DMS 273 treated with DMSO at 0.1 percent for 48 hours (cell line): ENCODE measurements around the gene SPRYD3.

ENCODE experiments used
- DNase-seq: peaks from one replicate; lab custom pipeline; 2025; lab: John Stamatoyannopoulos, UW

Gene SPRYD3

GRCh38 chr12:53078425-53079225 is 565 bp downstream of the SPRYD3 start:
- no peak for DNase-seq

- no peak for DNase-seq
Observed at GRCh38 chr12:53077030-53077429, 2.2 kb downstream of the SPRYD3 start.

GRCh38 chr12:53076461-53076860 is 2.7 kb downstream of the SPRYD3 start:
- DNase-seq, result no peak

GRCh38 chr12:53074999-53075370 is 4.2 kb downstream of the SPRYD3 start:
- DNase-seq, result no peak

GRCh38 chr12:53074283-53074998 is 4.7 kb downstream of the SPRYD3 start:
- DNase-seq, result no peak

- DNase-seq, result no peak
Observed at GRCh38 chr12:53073881-53074280, 5.3 kb downstream of the SPRYD3 start.

- DNase-seq, result no peak
Observed at GRCh38 chr12:53071591-53072551, 7.3 kb downstream of the SPRYD3 start.

GRCh38 chr12:53070877-53071492 is 8.2 kb downstream of the SPRYD3 start:
- no peak for DNase-seq

GRCh38 chr12:53069621-53070410 is 9.4 kb downstream of the SPRYD3 start:
- DNase-seq, result no peak

GRCh38 chr12:53068811-53069585 is 10.2 kb downstream of the SPRYD3 start:
- no peak for DNase-seq

- DNase-seq, result no peak
Observed at GRCh38 chr12:53067993-53068770, 11.0 kb downstream of the SPRYD3 start.

GRCh38 chr12:53067074-53067992 is 11.9 kb downstream of the SPRYD3 start:
- no peak for DNase-seq

GRCh38 chr12:53065975-53066931 is 12.9 kb downstream of the SPRYD3 start:
- DNase-seq, result no peak

GRCh38 chr12:53065470-53065869 is 13.7 kb downstream of the SPRYD3 start:
- no peak for DNase-seq

GRCh38 chr12:53064613-53065436 is 14.4 kb downstream of the SPRYD3 start:
- DNase-seq, result no peak
